HL-60 (cell line): ENCODE measurements around the gene CACYBP.

Experiments
- POLR2AphosphoS5 ChIP-seq: IDR thresholded peaks from 2 replicates; pipeline ENCODE4 v1.6.1; 2012; ENCODE audit warnings: low read depth
- REST ChIP-seq: IDR thresholded peaks from 2 replicates; pipeline ENCODE4 v1.6.1; 2012; ENCODE audit warnings: low read depth; ENCODE audit not compliant: insufficient replicate concordance
- TF ChIP-seq, protein P1 (sequence below): IDR thresholded peaks from one replicate; pipeline ENCODE4 v1.5.1; 2011; ENCODE audit warnings: low read length, control low read depth, inconsistent platforms; ENCODE audit not compliant: insufficient read depth

- TF ChIP-seq, protein P1, sequence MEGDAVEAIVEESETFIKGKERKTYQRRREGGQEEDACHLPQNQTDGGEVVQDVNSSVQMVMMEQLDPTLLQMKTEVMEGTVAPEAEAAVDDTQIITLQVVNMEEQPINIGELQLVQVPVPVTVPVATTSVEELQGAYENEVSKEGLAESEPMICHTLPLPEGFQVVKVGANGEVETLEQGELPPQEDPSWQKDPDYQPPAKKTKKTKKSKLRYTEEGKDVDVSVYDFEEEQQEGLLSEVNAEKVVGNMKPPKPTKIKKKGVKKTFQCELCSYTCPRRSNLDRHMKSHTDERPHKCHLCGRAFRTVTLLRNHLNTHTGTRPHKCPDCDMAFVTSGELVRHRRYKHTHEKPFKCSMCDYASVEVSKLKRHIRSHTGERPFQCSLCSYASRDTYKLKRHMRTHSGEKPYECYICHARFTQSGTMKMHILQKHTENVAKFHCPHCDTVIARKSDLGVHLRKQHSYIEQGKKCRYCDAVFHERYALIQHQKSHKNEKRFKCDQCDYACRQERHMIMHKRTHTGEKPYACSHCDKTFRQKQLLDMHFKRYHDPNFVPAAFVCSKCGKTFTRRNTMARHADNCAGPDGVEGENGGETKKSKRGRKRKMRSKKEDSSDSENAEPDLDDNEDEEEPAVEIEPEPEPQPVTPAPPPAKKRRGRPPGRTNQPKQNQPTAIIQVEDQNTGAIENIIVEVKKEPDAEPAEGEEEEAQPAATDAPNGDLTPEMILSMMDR: no peak
- TF ChIP-seq POLR2AphosphoS5 (no peak), REST (no peak)
Observed at GRCh38 chr1:174953285-174954072, 46.3 kb upstream of the CACYBP start.
